ENCODE measurements around the gene GMPPB.

GMPPB gene

DNA sequence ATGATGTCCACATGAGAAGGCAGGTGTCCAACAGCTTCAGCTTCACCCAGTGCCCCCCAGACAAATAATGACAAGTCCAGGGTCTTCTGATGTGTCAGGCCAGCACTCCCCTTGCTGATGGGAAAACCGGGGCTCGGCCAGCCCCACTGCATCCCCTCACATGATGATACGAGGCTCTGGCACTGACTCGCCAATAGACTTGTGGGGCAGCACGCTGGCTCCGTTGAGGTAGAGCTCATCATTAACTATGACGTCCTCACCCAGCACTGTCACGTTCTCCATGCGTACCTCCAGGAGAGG is 2.2 kb downstream of the GMPPB start:
- Histone ChIP-seq H3K79me2 (ENCODE audit: control insufficient read depth, low read length) (peaks cover 29% of the 10 kb centered on the region), H3K4me3 (ENCODE audit: low read length) (no peak overlapping the region), H3K36me3 (ENCODE audit: control insufficient read depth, low read length) (peaks cover 64% of the 10 kb centered on the region)

DNA sequence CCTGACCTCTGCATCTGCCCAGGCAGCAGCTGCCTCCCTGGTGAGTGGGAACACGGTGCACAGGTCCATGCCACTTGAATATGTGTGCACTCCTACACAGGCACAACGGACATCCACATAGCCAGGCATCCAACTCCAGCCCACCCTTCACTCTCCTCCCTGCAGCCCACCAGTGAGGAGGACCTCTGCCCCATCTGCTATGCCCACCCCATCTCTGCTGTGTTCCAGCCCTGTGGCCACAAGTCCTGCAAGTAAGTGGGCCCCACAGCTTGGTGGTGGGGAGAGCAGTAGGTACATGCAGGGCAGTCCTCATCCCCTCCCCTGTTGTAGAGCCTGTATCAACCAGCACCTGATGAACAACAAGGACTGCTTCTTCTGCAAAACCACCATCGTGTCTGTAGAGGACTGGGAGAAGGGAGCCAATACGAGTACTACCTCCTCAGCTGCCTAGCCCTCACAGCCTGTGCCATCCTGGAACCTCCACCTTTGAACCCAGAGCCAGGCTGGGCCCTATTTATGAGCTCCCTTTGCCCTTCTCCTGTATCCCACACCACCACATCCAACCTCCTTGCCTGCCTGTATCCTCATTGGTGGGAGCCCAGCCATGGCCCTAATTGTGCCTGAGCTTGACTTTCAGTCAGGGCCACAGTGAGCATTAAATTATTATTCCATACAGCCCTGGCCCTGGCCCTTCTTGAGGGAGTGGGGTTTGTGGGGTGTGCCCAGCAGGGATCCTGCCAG is 2.7 kb downstream of the GMPPB start:
- peaks cover 7% of the 10 kb centered on the region for H3F3A ChIP-seq (ENCODE audit: control insufficient read depth, insufficient read depth)
- H3K36me3 ChIP-seq (ENCODE audit: control insufficient read depth, low read length): peaks cover 58% of the 10 kb centered on the region
- H3K27ac ChIP-seq (ENCODE audit: low read depth, low read length): no peak overlapping the region
- H3K27me3 ChIP-seq (ENCODE audit: control insufficient read depth, low read length): no peaks in the 10 kb centered on the region
- TF ChIP-seq, protein P1, sequence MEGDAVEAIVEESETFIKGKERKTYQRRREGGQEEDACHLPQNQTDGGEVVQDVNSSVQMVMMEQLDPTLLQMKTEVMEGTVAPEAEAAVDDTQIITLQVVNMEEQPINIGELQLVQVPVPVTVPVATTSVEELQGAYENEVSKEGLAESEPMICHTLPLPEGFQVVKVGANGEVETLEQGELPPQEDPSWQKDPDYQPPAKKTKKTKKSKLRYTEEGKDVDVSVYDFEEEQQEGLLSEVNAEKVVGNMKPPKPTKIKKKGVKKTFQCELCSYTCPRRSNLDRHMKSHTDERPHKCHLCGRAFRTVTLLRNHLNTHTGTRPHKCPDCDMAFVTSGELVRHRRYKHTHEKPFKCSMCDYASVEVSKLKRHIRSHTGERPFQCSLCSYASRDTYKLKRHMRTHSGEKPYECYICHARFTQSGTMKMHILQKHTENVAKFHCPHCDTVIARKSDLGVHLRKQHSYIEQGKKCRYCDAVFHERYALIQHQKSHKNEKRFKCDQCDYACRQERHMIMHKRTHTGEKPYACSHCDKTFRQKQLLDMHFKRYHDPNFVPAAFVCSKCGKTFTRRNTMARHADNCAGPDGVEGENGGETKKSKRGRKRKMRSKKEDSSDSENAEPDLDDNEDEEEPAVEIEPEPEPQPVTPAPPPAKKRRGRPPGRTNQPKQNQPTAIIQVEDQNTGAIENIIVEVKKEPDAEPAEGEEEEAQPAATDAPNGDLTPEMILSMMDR (IDR thresholded peaks at IDR 0.05; ENCODE audit: low read depth, low read length, poor library complexity, severe bottlenecking): no peak
- TF ChIP-seq EZH2phosphoT487 (IDR thresholded peaks at IDR 0.05; ENCODE audit: borderline replicate concordance, low read length): no peak
- peaks cover 28% of the 10 kb centered on the region for H3K79me2 ChIP-seq (ENCODE audit: control insufficient read depth, low read length)
- H3K4me3 ChIP-seq (ENCODE audit: low read length): no peak overlapping the region
- H3K9me2 ChIP-seq (replicated peaks; ENCODE audit: control insufficient read depth, low read length): no peaks in the 10 kb centered on the region
- H3K9me3 ChIP-seq (ENCODE audit: control insufficient read depth, insufficient read depth, low read length): no peaks in the 10 kb centered on the region
- no peak overlapping the region for H3K4me2 ChIP-seq (ENCODE audit: low read length)
- peaks cover 42% of the 10 kb centered on the region for H3K4me1 ChIP-seq (ENCODE audit: control insufficient read depth, low read length)
- H4K20me1 ChIP-seq (ENCODE audit: control insufficient read depth, insufficient read depth, low read depth, low read length): no peaks in the 10 kb centered on the region

More for the DNA sequence above, 2.2 kb downstream of the GMPPB start:
- Histone ChIP-seq H3K27me3 (ENCODE audit: control insufficient read depth, low read length) (no peaks in the 10 kb centered on the region), H3F3A (ENCODE audit: control insufficient read depth, insufficient read depth) (peaks cover 7% of the 10 kb centered on the region), H3K4me1 (ENCODE audit: control insufficient read depth, low read length) (peaks cover 47% of the 10 kb centered on the region), H3K27ac (ENCODE audit: low read depth, low read length) (no peak overlapping the region), H3K9me3 (ENCODE audit: control insufficient read depth, insufficient read depth, low read length) (no peaks in the 10 kb centered on the region), H4K20me1 (ENCODE audit: control insufficient read depth, insufficient read depth, low read depth, low read length) (no peaks in the 10 kb centered on the region), H3K4me2 (ENCODE audit: low read length) (no peak overlapping the region), H3K9me2 (replicated peaks; ENCODE audit: control insufficient read depth, low read length) (no peaks in the 10 kb centered on the region)
- no peak for TF ChIP-seq EZH2phosphoT487 (IDR thresholded peaks at IDR 0.05; ENCODE audit: borderline replicate concordance, low read length)
- TF ChIP-seq, protein P1 (IDR thresholded peaks at IDR 0.05; ENCODE audit: low read depth, low read length, poor library complexity, severe bottlenecking): no peak

DNA sequence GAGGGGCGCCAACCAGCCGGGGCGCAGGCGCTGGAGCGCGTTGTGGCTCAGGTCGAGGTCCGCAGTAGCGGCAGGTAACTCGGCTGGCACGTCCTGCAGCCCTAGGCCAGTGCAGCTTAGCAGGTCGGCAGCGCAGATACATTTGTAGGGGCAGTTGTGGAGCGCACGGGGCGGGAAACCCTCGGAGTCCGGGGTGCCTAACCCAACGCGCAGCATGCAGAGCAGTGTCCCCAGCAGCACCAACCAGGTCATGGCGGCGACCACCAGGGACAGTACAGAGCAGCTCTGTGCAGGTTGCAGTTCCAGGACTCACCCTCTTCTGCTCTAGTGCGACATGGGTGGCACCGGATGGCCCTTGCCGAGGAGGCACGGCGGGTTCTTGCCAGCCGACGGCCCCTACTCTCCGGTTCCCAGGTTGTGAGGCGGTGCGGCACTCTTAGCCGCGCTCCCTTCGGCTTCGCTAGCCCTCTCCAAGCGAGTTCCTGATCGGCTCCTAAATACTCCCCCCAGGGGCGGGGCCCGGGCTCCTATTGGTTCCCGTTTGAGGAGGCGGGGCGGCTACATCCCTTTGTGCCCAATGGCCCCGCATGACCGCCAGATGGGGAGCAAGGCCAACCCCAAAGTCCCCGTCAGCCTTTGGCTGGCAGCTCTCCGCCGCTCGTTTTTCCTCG is 4.4 kb downstream of the GMPPB start, which contains the start of gene AMIGO3:
Gene AMIGO3, minus strand, starts transcription at position 471 of the 671 bp plus-strand sequence. Its CDS starts 219 bp downstream, at position 252.
- Histone ChIP-seq H3K4me3 (ENCODE audit: low read length) (peak within 1 kb of the TSS; percentile 76), H3K27ac (ENCODE audit: low read depth, low read length) (peak within 1 kb of the TSS; percentile 27; the same call in 1 of the 2 replicates), H3F3A (ENCODE audit: control insufficient read depth, insufficient read depth) (no peaks in the 10 kb centered on the region), H3K79me2 (ENCODE audit: control insufficient read depth, low read length) (peaks cover 20% of the 10 kb centered on the region), H3K36me3 (ENCODE audit: control insufficient read depth, low read length) (peaks cover 46% of the 10 kb centered on the region), H3K9me2 (replicated peaks; ENCODE audit: control insufficient read depth, low read length) (no peaks in the 10 kb centered on the region), H3K4me2 (ENCODE audit: low read length) (peak within 1 kb of the TSS; percentile 85), H3K9me3 (ENCODE audit: control insufficient read depth, insufficient read depth, low read length) (no peaks in the 10 kb centered on the region), H3K27me3 (ENCODE audit: control insufficient read depth, low read length) (no peaks in the 10 kb centered on the region), H3K4me1 (ENCODE audit: control insufficient read depth, low read length) (peaks cover 26% of the 10 kb centered on the region), H4K20me1 (ENCODE audit: control insufficient read depth, insufficient read depth, low read depth, low read length) (no peaks in the 10 kb centered on the region)
- TF ChIP-seq, protein P1 (IDR thresholded peaks at IDR 0.05; ENCODE audit: low read depth, low read length, poor library complexity, severe bottlenecking): peak; percentile 51
- TF ChIP-seq EZH2phosphoT487 (IDR thresholded peaks at IDR 0.05; ENCODE audit: borderline replicate concordance, low read length): no peak
